ENCODE measurements around the gene STYXL2.

DNA sequence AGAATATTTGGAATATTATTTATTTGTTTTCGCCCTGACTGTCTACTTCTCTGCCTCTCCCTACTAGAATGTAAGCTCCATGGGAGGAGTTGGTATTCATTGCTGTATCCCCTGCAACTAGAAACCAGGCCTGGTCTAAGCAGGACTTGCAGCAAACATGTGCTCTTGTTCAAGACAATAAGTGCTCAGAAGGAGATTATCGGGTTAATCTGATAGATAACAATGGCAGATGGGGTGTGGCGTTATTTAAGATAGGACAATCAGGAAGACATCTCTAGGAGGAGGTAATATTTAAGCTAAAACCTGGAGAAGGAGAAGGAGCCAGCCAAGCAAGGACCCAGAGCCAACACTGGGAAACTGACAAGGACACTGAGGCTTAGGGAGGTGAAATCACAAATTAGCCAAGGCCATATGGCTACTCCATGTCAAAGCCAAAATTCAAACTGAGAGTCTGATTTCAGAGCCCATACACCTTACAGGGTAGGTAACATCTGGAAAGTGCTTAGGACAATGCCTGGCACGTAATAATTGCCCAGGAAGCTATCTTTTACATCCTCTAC lies 41.5 kb downstream of the STYXL2 start:
- TF ChIP-seq, protein P1, sequence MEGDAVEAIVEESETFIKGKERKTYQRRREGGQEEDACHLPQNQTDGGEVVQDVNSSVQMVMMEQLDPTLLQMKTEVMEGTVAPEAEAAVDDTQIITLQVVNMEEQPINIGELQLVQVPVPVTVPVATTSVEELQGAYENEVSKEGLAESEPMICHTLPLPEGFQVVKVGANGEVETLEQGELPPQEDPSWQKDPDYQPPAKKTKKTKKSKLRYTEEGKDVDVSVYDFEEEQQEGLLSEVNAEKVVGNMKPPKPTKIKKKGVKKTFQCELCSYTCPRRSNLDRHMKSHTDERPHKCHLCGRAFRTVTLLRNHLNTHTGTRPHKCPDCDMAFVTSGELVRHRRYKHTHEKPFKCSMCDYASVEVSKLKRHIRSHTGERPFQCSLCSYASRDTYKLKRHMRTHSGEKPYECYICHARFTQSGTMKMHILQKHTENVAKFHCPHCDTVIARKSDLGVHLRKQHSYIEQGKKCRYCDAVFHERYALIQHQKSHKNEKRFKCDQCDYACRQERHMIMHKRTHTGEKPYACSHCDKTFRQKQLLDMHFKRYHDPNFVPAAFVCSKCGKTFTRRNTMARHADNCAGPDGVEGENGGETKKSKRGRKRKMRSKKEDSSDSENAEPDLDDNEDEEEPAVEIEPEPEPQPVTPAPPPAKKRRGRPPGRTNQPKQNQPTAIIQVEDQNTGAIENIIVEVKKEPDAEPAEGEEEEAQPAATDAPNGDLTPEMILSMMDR (IDR thresholded peaks at IDR 0.05; ENCODE audit: insufficient read depth, low read length) = no peak
- TF ChIP-seq, protein P2, sequence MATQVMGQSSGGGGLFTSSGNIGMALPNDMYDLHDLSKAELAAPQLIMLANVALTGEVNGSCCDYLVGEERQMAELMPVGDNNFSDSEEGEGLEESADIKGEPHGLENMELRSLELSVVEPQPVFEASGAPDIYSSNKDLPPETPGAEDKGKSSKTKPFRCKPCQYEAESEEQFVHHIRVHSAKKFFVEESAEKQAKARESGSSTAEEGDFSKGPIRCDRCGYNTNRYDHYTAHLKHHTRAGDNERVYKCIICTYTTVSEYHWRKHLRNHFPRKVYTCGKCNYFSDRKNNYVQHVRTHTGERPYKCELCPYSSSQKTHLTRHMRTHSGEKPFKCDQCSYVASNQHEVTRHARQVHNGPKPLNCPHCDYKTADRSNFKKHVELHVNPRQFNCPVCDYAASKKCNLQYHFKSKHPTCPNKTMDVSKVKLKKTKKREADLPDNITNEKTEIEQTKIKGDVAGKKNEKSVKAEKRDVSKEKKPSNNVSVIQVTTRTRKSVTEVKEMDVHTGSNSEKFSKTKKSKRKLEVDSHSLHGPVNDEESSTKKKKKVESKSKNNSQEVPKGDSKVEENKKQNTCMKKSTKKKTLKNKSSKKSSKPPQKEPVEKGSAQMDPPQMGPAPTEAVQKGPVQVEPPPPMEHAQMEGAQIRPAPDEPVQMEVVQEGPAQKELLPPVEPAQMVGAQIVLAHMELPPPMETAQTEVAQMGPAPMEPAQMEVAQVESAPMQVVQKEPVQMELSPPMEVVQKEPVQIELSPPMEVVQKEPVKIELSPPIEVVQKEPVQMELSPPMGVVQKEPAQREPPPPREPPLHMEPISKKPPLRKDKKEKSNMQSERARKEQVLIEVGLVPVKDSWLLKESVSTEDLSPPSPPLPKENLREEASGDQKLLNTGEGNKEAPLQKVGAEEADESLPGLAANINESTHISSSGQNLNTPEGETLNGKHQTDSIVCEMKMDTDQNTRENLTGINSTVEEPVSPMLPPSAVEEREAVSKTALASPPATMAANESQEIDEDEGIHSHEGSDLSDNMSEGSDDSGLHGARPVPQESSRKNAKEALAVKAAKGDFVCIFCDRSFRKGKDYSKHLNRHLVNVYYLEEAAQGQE (IDR thresholded peaks at IDR 0.05; ENCODE audit: insufficient replicate concordance, low read depth) = no peak
- TF ChIP-seq POLR2AphosphoS5 (IDR thresholded peaks at IDR 0.05; ENCODE audit: low read depth) (no peak), GABPA (IDR thresholded peaks at IDR 0.05; ENCODE audit: low read depth) (no peak), SPI1 (IDR thresholded peaks at IDR 0.05; ENCODE audit: borderline replicate concordance, low read depth) (no peak)

Data from HL-60 (cell line).